GM21381 (cell line): Measurements from ENCODE around the gene USF3.

Experiments used
- ATAC-seq: cut with Tn5 transposase; IDR thresholded peaks from one replicate; pipeline ENCODE4 v1.9.1; 2021; ENCODE audit warnings: mild to moderate bottlenecking, moderate library complexity; ENCODE audit not compliant: unreplicated experiment

USF3 gene

GRCh38 chr3:113698956-113699355, 2.5 kb upstream of the USF3 start:
- no peak for ATAC-seq

GRCh38 chr3:113698213-113698742, 1.8 kb upstream of the USF3 start:
- ATAC-seq = no peak

GRCh38 chr3:113697500-113698090, 1.2 kb upstream of the USF3 start:
- ATAC-seq = no peak

- ATAC-seq = peak; percentile 93
Observed at GRCh38 chr3:113696658-113697499, 437 bp upstream of the USF3 start.

GRCh38 chr3:113695431-113695785, 1.0 kb downstream of the USF3 start:
- no peak for ATAC-seq

GRCh38 chr3:113690482-113690881, 6.0 kb downstream of the USF3 start:
- no peak for ATAC-seq

- no peak for ATAC-seq
Observed at GRCh38 chr3:113685956-113686721, 10.3 kb downstream of the USF3 start.

GRCh38 chr3:113685124-113685523, 11.3 kb downstream of the USF3 start:
- ATAC-seq = no peak

GRCh38 chr3:113684271-113684819, 12.1 kb downstream of the USF3 start:
- ATAC-seq = no peak

GRCh38 chr3:113678773-113679172, 17.7 kb downstream of the USF3 start:
- no peak for ATAC-seq

- no peak for ATAC-seq
Observed at GRCh38 chr3:113677737-113678136, 18.7 kb downstream of the USF3 start.

GRCh38 chr3:113676261-113676660, 20.2 kb downstream of the USF3 start:
- ATAC-seq = no peak

GRCh38 chr3:113673593-113673992, 22.8 kb downstream of the USF3 start:
- ATAC-seq = no peak

- no peak for ATAC-seq
Observed at GRCh38 chr3:113668015-113668414, 28.4 kb downstream of the USF3 start.

- ATAC-seq = no peak
Observed at GRCh38 chr3:113664523-113665094, 31.8 kb downstream of the USF3 start.

GRCh38 chr3:113663761-113664160, 32.7 kb downstream of the USF3 start:
- ATAC-seq = no peak

- ATAC-seq = no peak
Observed at GRCh38 chr3:113663324-113663750, 33.1 kb downstream of the USF3 start.

GRCh38 chr3:113662824-113663223, 33.6 kb downstream of the USF3 start:
- ATAC-seq = no peak

- ATAC-seq = no peak
Observed at GRCh38 chr3:113660896-113661295, 35.5 kb downstream of the USF3 start.

GRCh38 chr3:113660458-113660857, 36.0 kb downstream of the USF3 start:
- no peak for ATAC-seq

GRCh38 chr3:113659996-113660395, 36.4 kb downstream of the USF3 start:
- ATAC-seq = no peak
